Activated CD4-positive, alpha-beta T cell treated with anti-CD3 and anti-CD28 coated beads, Interleukin-2, amount 10 ng/mL, durations not matched to agents 24 days and 14 days (primary cell): ENCODE measurements around the gene IL1A. TPM values are rescaled to one million over a fixed set of nuclear protein-coding genes. Genes with fewer than 3 reads are reported as not detected.

Source experiments
- DNase-seq: peaks from one replicate; pipeline ENCODE4 v3.0.0; 2022
- H3K27ac Mint-ChIP-seq: one replicate; pipeline ENCODE4 v1.8.0; 2022; ENCODE audit warnings: mild to moderate bottlenecking, mixed read lengths
- H3K27me3 Mint-ChIP-seq: one replicate; pipeline ENCODE4 v1.8.0; 2022; ENCODE audit warnings: mixed read lengths
- H3K36me3 Mint-ChIP-seq: one replicate; pipeline ENCODE4 v1.8.0; 2022; ENCODE audit warnings: low read depth, mild to moderate bottlenecking, mixed read lengths
- H3K4me1 Mint-ChIP-seq: one replicate; pipeline ENCODE4 v1.8.0; 2021; ENCODE audit warnings: mixed read lengths
- H3K4me3 Mint-ChIP-seq: one replicate; pipeline ENCODE4 v1.8.0; 2022; ENCODE audit warnings: mild to moderate bottlenecking, moderate library complexity, mixed read lengths
- H3K9me3 Mint-ChIP-seq: one replicate; pipeline ENCODE4 v1.8.0; 2021; ENCODE audit warnings: mixed read lengths
- intact Hi-C: fragments of 100-400 bp; cut with micrococcal nuclease; formaldehyde crosslinking; loops from one replicate; pipeline ENCODE4 v1.15.1; 2023
- total RNA-seq: library from RNA; stranded (reverse); gene quantifications from 2 replicates; pipeline ENCODE4 v1.2.3, GENCODE V29; 2022

Gene IL1A
- total RNA-seq, 1 donor from 2014 or later = 10.2 TPM

- H3K4me3 Mint-ChIP-seq = no peak overlapping the region
- H3K4me1 Mint-ChIP-seq = peaks cover 22% of the 10 kb centered on the region
- peaks cover 2% of the 10 kb centered on the region for H3K27me3 Mint-ChIP-seq
- intact Hi-C loops = loop anchor here (5.0 kb wide), 1 partner anchor 81 kb away; the partner anchor contains the start of gene SLC20A1
- H3K36me3 Mint-ChIP-seq = no peaks in the 10 kb centered on the region
- no peak overlapping the region for H3K27ac Mint-ChIP-seq
- peak; percentile 56 for DNase-seq
- H3K9me3 Mint-ChIP-seq = no peaks in the 10 kb centered on the region
Observed at GRCh38 chr2:112728378-112729175, 55.7 kb downstream of the IL1A start.

- H3K27me3 Mint-ChIP-seq = peaks cover 2% of the 10 kb centered on the region
- H3K4me3 Mint-ChIP-seq = no peak overlapping the region
- no peaks in the 10 kb centered on the region for H3K9me3 Mint-ChIP-seq
- peaks cover 25% of the 10 kb centered on the region for H3K4me1 Mint-ChIP-seq
- intact Hi-C loops = loop anchor here (5.0 kb wide), 1 partner anchor 81 kb away; the partner anchor contains the start of gene SLC20A1
- DNase-seq = no peak
- H3K36me3 Mint-ChIP-seq = no peaks in the 10 kb centered on the region
- no peak overlapping the region for H3K27ac Mint-ChIP-seq
Observed at GRCh38 chr2:112728029-112728362, 56.3 kb downstream of the IL1A start.

GRCh38 chr2:112727276-112728028 is 56.8 kb downstream of the IL1A start:
- Mint-ChIP-seq H3K9me3 (no peaks in the 10 kb centered on the region), H3K27me3 (peaks cover 2% of the 10 kb centered on the region), H3K4me3 (no peak overlapping the region), H3K27ac (no peak overlapping the region), H3K4me1 (peaks cover 25% of the 10 kb centered on the region), H3K36me3 (no peaks in the 10 kb centered on the region)
- intact Hi-C loops = loop anchor here (2.0 to 5.0 kb wide), 2 partner anchors 35 to 80 kb away; partner anchors contain the start of gene SLC20A1
- DNase-seq = no peak

- Mint-ChIP-seq H3K4me3 (no peak overlapping the region), H3K36me3 (no peaks in the 10 kb centered on the region), H3K9me3 (no peaks in the 10 kb centered on the region), H3K4me1 (peaks cover 25% of the 10 kb centered on the region), H3K27me3 (peaks cover 2% of the 10 kb centered on the region), H3K27ac (peak overlapping the region; percentile 32)
- intact Hi-C loops = loop anchor here (1.0 to 5.0 kb wide), 4 partner anchors 34 to 126 kb away; partner anchors contain the start of gene SLC20A1
- peak; percentile 97 for DNase-seq
Observed at GRCh38 chr2:112726487-112727190, 57.7 kb downstream of the IL1A start.

- DNase-seq = peak; percentile 60
- intact Hi-C loops = loop anchor here (1.0 to 5.0 kb wide), 4 partner anchors 33 to 126 kb away; partner anchors contain the start of gene SLC20A1
- Mint-ChIP-seq H3K36me3 (no peaks in the 10 kb centered on the region), H3K27me3 (peaks cover 2% of the 10 kb centered on the region), H3K27ac (no peak overlapping the region), H3K4me3 (no peak overlapping the region), H3K9me3 (no peaks in the 10 kb centered on the region), H3K4me1 (peaks cover 23% of the 10 kb centered on the region)
Observed at GRCh38 chr2:112725545-112726457, 58.5 kb downstream of the IL1A start.

GRCh38 chr2:112724591-112725525 is 59.4 kb downstream of the IL1A start:
- H3K27me3 Mint-ChIP-seq = peaks cover 2% of the 10 kb centered on the region
- no peak overlapping the region for H3K27ac Mint-ChIP-seq
- H3K36me3 Mint-ChIP-seq = no peaks in the 10 kb centered on the region
- H3K9me3 Mint-ChIP-seq = no peaks in the 10 kb centered on the region
- H3K4me3 Mint-ChIP-seq = no peak overlapping the region
- H3K4me1 Mint-ChIP-seq = peaks cover 23% of the 10 kb centered on the region
- DNase-seq = no peak
- intact Hi-C loops = loop anchor here (5.0 kb wide), 1 partner anchor 78 kb away; the partner anchor contains the start of gene SLC20A1

- no peak for DNase-seq
- Mint-ChIP-seq H3K36me3 (no peaks in the 10 kb centered on the region), H3K27me3 (peaks cover 2% of the 10 kb centered on the region), H3K4me3 (no peak overlapping the region), H3K27ac (peak overlapping the region; percentile 25), H3K4me1 (peaks cover 23% of the 10 kb centered on the region), H3K9me3 (no peaks in the 10 kb centered on the region)
- intact Hi-C loops = no loop called here
Observed at GRCh38 chr2:112723995-112724394, 60.3 kb downstream of the IL1A start.

Other genes with a start within 250 kb of the IL1A start
- gene POLR1B, start 242.0 kb downstream of the IL1A start, total RNA-seq = 71.9 and 84.5 TPM in 2 replicates
- gene CHCHD5, start 199.9 kb downstream of the IL1A start, total RNA-seq = 36.4 and 37.6 TPM in 2 replicates
- 180 and 182 TPM in 2 replicates for gene SLC20A1, start 138.6 kb downstream of the IL1A start, total RNA-seq
- gene NT5DC4, start 63.5 kb downstream of the IL1A start, total RNA-seq = 0.24 TPM in 1 of 2 replicates, not detected in the other
- gene CKAP2L, start 19.9 kb downstream of the IL1A start, total RNA-seq = 17.8 and 17.9 TPM in 2 replicates
- gene IL1B, start 52.3 kb upstream of the IL1A start, total RNA-seq = 0.33 and 0.92 TPM in 2 replicates
- gene IL37, start 126.7 kb upstream of the IL1A start, total RNA-seq = not detected in 2 replicates
- not detected in 2 replicates for gene IL36G, start 193.5 kb upstream of the IL1A start, total RNA-seq
- 0.23 TPM in 1 of 2 replicates, not detected in the other for gene IL36A, start 221.0 kb upstream of the IL1A start, total RNA-seq